ENCODE results near the gene STARD10.
"Not testable (repeated sequence)": the region's sequence is repeated elsewhere in the genome, so short reads cannot be mapped to it uniquely, and the experiment has no call there.

The STARD10 gene

DNA sequence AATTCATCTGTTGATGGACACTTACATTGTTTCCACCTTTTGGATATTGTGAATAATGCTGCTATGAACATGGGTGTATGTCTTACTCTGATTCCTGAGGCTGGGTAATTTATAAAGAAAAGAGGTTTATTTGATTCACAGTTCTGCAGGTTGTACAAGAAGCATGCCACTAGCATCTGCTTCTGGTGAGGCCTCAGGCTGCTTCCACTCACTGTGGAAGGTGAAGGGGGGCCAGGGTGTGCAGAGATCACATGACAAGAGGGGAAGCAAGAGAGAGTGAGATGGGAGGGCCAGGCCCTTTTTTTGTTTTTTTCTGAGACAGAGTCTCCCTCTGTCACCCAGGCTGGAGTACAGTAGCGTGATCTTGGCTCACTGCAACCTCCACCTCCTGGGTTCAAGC, 12.5 kb upstream of the STARD10 start:
- DNase-seq = not testable (repeated sequence)

DNA sequence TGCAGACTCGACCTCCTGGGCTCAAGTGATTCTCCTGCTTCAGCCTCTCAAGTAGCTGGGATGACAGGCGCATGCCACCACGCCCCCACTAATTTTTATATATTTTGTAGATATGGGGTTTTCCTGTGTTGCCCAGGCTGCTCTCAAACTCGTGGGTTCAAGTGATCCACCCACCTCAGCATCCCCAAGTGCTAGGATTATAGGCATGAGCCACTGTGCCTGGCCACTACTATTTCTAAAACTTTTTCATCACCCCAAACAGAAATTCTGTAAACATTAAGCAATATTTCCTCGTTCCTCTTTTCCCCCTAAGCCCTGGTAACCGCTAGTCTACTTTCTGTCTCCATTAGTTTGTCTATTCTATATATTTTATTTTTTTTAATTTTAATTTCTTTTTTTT, 11.4 kb upstream of the STARD10 start:
- no peak for DNase-seq

DNA sequence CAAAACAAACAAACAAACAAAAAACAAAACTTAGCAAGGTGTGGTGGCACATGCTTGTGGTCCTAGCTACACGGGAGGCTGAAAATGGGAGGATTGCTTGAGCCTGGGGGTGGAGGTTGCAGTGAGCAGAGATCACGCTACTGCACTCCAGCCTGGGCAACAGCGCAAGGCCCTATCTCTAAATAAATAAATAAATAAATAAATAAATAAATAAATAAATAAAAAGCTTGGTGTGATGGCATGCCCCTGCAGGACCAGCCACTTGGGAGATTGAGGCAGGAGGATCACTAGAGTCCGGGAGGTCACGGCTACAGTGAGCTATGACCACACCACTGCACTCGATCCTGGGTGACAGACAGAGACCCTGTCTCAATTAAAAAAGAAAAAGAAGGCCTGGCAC, 9.0 kb upstream of the STARD10 start:
- no peak for DNase-seq

DNA sequence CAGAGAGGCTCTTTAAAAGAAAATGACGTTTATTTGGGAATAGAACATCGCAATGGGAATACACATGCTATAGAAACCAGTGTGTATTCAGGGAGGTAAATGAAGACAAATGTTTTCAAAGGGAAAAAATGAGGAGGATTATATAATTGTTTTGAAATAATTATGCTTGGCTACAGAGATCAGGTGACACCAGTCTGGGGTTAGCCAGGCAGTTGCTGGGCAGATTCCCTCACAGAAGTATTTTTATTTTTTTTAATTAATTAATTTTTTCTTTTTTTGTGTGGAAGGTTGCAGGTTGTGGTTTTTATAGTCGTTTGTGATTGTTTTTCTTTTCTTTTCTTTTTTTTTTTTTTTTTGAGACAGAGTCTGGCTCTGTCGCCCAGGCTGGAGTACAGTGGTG, 5.6 kb upstream of the STARD10 start:
- no peak for DNase-seq

DNA sequence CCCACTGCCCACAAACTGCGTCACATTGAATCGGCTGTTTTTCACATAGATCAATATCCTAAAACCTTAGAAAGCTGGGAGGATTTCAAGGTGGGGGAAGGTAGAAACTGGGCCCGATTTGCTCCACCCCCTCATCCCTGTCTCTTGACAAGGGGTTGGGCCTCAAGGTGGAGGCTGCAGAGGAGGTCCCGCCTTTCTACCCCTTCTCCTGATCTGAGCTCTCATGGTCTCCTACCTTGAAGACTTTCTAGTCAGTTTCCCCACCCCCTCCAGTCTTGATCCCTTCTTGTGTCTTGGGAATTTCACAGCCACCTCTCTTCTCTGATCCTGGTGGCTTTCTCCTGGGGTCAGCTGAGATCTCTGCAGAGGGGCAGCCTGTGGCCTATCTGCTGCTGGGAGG, 4.5 kb upstream of the STARD10 start:
- DNase-seq = no peak

DNA sequence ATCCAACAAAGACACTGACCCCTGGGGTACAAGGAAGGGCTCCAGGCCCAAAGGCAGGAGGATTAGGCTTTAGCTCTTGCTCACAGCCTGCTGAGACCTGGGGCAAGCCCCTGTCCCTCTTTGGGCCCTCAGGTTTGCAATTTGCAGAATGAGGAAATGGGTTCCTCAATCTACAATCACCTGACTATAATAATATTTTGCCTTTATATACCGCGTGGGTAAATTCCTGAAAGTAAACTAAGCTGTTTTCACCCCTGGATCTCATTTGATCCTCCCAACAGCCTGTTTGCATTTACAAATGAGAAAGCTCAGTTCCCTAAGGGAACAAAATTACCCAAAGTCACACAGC, 797 bp downstream of the STARD10 start:
- DNase-seq = no peak

DNA sequence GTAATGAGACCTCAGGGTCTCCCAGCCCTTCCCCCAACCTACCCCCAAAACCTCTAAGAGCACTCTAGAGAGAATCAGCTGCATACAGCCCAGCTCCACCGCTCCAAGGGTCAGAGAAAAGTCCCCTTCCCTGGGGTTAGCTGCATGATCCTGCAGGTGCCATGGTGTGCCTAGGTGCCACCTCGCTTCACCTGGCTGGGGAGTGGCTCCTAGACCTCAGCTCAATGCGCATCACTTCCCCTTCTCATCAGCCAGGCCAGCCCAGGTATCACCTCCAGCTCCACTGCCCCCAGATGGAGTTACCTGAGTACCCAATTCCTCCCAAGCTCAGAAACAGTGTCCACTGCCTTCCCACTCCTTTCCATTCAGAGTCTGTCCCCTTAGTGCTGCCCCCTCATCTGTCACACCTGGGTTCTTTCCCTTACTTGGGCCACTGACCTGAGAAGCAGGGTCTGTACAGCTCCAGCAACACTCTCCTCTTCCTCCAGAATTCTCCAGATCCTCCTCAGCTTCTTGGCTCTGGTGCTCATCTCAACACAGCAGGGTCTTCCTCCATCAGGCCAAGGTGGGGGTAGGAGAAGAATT, 1.3 kb downstream of the STARD10 start:
- DNase-seq = no peak

DNA sequence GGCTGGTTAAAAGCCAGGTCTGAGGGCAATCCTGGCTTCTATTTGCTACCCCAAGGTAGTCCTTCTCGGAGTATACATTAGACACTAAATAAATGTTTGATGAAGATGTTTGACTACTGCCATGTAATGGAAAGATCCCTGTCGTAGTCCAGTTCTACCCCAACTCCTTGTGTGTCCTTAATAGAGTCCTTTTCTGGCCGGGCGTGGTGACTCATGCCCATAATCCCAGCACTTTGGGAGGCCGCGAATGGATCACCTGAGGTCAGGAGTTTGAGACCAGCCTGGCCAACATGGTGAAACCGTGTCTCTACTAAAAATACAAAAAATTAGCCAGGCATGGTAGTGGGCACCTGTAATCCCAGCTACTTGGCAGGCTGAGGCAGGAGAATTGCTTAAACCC, 2.6 kb downstream of the STARD10 start:
- not testable (repeated sequence) for DNase-seq

DNA sequence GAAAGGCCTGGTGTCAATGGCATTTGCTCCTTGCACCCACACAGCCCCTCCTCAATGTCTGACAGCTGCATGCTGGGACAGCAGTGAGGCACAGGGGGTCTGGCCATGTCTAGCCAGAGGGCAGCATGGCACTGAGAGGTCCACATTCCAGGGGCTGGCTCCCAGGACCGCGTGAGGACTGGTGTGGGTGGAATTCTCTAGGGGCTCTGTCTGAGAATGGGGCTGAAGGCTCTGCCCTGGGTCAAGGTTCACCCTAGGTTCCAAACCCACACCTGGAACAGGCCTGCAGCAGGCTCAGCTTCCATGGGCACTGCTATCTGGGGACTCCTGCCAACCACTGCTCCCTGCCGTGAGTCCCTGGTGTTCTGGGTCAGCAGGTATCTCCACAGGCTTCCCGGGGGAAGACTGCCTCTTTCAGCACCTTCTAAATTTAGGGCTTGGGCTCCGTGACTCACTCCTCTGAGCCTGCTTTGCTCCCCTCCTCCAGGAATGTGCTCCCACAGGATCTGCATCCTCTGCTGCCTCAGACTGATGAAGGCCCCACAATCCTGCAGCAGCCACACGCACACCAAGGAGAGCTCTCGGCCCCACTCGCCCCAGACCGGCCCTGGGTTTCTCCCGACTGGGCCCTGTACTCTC, 4.2 kb downstream of the STARD10 start:
- no peak for DNase-seq

DNA sequence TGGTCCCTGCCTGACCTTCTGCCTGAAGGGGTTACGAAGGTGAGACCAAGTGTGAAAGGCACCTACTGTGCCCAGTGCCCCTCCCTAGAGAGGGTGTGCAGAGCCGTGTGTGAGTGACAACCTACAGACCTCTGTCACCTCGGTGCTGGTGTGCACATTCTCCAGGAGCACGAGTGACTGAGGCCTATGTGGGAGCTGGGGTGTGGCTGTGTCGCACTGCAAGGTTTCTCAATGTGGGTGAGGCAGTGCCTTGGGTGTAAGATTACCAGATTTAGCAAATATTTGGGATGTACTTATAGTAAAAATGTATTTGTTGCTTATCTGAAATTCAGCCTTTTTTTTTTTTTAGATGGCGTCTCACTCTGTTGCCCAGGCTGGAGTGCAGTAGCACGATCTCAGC, 5.6 kb downstream of the STARD10 start:
- DNase-seq = no peak

DNA sequence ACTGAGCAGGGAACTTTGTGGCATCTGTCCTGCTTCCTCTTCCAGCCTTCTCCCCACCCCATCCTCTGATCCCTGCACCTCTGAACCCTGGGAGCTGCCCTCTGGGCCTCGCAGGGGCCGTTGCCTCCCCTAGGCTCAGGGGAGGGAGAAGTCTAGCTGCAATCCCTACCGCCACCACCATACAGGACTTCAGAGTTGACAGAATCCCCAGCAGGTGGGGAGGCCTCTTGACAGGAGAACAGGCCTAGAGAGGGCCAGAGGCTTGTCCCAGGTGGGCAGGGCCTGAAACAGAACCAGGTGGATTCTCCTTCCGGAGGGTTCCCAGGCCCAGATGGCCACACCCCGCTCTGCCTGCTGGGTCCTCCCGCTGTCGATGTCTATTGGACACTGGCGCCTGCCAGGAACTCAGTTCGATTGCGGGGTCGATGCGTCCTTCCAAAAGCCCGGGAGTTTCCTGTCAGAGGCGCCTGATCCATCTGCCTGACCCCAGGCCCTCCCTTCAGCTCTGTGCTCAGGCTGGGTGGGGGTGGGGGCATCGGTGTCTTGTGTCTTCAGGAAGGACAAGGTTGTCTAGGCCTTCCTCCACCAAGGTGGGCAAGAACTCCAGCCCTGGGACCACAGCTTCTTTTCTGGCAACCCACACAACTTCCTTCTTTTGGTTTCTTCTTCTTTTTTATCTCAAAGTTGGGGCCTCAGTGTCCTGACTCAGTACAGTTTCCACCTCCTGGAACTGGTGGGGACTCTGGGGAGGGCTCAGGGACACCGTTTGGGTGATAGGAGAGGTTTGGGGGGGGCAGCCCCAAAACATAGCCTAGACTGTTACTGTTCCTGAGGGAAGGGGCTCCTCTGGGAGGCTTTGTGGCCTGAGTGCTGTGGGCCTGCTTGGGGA, 6.4 kb downstream of the STARD10 start:
- DNase-seq = no peak

DNA sequence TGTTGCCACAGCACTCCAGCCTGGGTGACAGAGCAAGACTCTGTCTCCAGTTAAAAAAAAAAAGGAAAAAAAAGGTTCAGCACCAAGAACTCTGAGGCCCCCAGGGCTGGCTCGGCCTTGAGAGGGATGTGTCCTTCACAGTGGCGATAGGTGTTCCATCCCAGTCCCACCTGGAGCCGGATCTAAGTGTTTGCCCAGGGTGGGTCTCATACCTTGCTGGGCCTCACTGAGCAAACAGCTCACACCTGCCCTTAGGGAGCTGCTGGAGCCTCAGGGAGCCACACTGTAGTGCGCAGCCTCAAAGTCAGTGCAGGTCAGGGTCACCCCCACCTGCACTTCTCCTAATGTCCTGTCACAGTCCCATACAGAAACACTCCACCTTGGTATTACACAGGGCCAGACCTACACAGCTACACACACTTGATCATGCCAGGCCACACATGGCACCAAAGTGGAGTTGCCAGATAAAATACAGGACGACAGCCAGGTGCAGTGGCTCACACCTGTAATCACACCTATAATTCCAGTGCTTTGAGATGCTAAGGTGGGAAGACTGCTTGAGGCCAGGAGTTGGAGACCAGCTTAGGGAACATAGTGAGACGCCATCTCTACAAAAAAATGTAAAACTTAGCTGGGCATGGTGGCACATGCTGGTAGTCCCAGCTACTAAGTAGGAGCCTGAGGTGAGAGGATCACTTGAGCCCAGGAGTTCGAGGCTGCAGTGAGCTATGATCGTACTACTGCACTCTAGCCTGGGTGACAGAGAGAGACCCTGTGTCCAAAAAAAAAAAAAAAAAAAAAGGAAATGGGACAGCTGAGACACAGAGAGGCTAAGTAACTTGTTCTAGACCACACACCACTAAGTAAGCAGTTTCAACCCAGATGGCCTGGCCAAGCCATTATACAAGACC, 7.3 kb downstream of the STARD10 start:
- DNase-seq = no peak

DNA sequence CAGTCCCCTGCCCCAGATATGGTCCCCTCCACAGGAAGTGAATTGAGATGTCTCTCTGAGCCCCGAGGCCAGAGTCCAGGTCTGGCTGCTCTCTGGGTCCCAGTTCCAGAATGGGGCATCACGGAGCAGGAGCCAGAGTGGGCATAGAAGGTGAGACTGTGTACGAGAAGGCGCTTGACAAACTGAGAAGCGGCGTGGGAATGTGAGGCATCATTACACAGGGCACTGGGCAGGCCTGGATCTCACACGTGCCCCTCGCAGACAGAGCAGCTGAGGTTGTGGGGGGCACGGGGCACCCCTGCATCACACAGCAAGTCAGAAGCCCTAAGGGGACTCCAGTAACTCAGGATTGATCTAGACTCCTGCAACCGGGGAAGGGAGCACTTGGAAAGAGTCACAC, 9.2 kb downstream of the STARD10 start:
- DNase-seq = no peak

DNA sequence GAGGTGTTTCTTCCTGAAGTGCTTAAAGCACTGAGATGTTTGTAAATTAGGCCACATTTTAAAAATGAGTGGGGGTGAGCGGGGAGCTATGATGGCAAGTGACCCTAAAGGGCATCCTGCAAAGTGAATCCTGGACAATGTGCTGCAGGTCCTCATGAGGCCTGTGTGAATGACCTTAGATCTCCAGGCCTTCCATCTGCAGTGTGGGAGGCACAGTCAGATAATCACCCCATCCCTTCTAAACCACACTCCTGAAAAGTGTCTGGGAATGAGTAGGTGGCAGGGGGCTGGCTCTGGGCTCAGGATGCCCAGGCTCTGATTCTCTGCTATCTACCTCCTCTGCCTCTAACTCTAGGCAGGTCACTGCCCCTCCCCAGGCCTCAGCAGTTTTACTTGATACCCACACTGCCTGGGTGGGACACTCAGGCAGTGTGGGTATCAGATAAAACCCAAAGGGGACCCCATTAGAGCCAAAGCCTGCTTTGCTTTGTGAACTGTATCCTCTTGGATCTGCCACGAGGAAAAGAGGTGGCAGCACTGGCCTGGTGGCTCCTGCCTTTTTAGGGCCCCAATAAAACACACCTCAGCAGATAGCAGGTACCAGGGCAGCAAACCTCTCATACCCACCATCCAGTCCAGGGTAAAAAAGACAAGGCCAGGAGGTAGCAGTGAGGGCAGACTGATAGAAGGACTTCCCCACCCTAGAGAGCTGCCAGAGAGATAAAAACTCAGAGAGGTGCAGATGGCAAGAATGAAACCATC, 10.5 kb downstream of the STARD10 start:
- DNase-seq = no peak

DNA sequence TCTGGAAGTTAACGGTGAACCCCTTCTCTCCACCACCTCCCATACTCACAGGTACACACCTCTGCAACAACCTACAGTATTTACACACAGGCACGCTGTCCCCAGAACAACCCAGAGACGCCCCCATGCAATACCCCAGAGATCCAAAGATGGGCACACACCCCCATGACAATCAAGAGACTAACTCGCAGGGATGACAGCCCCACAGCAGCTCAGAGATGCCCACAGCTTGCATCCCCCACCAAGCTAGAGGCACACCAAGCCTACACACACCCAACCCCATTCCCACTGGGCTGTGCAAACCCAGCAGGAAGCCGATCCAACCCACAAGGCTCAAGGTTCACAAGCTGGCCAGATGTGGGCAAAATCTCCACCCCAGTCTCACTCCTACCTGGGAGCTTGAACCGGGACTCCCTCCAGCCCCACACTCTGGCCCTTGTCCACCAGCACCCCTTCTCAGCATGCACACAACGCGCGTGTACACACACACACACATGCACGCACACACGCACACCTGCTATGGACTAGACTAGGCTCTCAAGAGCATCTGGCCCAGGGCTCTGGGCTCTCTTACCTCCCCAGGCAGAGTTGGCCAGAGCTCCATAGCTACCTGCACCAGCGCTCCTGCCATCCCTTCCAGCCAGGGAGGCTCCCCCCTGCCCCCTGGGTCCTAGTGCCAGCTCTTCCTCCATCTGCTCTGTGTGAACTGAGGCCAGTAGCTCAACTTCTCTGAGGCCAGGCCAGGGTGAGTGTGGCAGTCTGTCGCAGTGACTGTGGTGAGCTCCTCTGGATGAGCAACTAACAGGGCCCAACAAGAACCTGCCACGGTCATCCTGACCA, 11.5 kb downstream of the STARD10 start:
- no peak for DNase-seq

DNA sequence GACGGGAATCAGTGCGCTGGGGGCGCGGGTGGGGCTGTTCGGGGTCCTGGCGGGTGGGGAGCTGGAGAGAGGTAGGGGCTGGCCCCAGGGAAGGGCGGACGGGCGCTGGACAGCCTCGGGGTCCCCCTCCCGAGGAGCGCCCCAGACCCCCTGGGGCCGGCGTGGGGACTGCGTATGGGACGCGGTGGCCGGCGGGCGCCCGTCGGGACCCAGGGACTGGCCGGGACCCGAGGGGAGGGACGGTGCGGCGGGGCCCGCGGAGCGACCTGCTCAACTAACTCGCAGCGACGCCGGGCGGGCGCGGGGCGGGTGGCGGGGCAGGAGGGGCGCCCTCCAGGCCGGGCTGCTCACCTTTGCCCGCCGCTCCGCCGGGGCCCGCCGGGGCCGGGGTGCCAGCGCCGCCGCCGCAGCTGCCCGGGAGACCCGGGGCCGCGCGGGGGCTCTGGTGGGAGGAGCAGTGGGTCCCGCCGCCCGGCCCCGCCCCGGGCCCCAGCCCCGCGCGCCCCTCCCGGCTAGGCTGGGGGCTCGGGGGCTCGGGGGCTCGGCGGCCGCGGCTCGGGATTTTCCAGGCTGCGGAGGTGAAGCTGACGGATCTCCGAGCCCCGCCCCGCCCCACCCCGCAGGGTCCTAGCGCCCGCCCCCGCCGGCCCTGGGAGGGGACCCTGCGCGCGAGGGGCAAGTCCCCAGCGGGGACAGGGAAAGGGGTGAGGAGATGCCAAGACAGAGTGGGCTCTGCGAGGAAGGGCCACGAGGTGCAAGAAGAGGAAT, 12.3 kb downstream of the STARD10 start:
- DNase-seq = peak; percentile 36

DNA sequence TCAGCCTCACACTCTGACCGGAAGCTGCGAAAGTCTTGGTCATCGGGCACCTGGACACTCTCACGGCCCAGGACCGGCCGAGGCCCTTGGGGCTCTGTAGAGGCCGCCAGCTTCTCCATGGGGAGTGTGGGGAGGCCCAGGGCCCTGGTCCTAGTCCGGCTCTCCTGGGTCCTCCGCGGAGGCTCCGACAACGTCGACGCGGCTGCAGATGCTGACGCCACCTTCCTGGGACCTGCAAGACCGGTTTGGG, 12.9 kb downstream of the STARD10 start:
- no peak for DNase-seq

DNA sequence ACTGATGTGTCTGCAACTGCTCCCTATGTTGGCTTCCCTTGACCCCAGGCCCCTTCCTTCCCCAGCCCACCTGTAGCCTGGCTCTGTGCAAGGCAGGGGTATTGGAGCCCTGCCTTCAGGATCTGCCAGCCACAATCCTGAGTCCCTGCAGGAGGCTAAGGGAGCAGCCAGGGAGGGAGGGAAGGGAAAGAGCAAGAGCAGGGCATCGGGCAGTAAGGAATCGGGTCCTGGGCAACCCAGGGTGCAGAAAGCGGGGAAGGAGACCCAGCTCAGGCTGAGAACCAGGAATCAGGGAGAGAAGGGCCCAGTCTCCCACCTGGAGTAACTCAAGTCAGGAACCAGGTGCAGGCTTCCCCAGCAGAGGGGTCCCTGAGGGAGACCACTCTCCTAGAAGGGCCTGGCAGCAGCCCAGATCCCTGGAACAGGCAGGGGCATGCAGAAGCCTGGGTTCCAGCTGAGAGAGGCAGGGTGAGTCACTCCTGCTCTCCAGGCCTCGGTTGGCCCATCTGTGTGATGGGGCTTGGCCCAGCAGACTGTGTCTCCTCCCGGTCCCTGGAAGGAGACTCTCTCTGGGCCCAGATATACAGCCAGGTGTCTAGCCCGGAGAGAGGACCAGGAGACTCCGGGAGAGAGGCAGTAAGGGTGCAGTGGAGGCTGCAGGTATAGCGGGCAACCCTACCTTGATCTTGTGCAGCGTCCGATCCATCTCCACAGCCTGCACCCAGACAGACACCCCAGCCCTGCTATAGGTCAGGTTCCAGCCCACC, 13.4 kb downstream of the STARD10 start:
- DNase-seq = no peak

DNA sequence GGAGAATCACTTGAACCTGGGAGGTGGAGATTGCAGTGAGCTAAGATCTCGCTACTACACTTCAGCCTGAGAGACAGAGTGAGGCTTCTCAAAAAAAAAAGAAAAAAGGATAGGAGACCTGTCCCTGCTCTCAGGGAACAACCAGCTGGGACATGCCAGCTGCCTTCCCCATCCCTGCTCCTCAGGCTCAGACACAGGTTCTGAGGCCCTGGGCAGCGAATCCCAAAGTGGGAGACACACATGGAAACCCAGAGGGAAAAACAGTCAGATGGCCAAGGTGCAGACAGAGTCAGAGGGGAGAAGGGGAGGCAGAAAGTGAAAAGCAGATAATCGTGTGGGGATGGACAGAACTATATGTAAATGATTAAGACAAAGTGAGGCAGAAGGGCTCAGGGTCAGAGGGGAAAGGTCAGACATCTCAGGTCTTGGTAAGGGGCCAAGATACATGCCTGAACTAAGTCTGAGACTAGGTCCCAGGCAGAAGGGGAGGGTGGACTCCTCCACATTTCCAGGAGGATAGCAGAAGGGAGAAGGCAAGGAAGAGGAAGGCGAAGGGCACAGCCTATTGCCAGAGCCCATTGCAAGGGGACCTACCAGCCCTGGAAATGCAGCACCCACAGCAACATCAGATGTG, 14.2 kb downstream of the STARD10 start:
- DNase-seq = no peak
